Ovary (tissue), 3 donors: ENCODE data around the gene LRRN3.

Experiments used
- CTCF ChIP-seq, 3 donors: fragments of 450-650 bp in 2 of 3; fragments of 200-600 bp in 1 of 3; IDR thresholded peaks; one replicate each; pipeline versions ENCODE4 v1.5.1 to v1.8.0; 2016 to 2022; ENCODE audit warnings: antibody characterized with exemption in 3 of 3, mild to moderate bottlenecking in 1 of 3
- POLR2A ChIP-seq: fragments of 450-650 bp; IDR thresholded peaks from one replicate; pipeline ENCODE4 v1.6.1; 2017; ENCODE audit warnings: antibody characterized with exemption, mild to moderate bottlenecking, moderate library complexity
- donor health status: DM: no; HTN: no; CAD: no.

GRCh38 chr7:111138586-111138985 lies 47.7 kb downstream of the LRRN3 start:
- no peak for TF ChIP-seq POLR2A
- TF ChIP-seq CTCF (IDR thresholded peaks at IDR 0.05), result no peak
